ENCODE data around the gene NHSL1.

GRCh38 chr6:138528137-138528536 is 28.8 kb upstream of the NHSL1 start:
- TF ChIP-seq CTCF (IDR thresholded peaks at IDR 0.05; ENCODE audit: low read length) = no peak
- TF ChIP-seq EZH2 (IDR thresholded peaks at IDR 0.05; ENCODE audit: borderline replicate concordance, low read length) = no peak
